HEK293 (cell line): ENCODE measurements around the gene GSTM1.

ENCODE experiments used
- MYNN ChIP-seq: fragments of 450-650 bp; formaldehyde crosslinking; IDR thresholded peaks from 2 replicates; pipeline ENCODE4 v1.5.1; 2016; ENCODE audit warnings: missing biosample characterization, missing genetic modification characterization, borderline replicate concordance
- ZNF10 ChIP-seq: fragments of 450-650 bp; formaldehyde crosslinking; IDR thresholded peaks from 2 replicates; pipeline ENCODE4 v1.5.1; 2017; ENCODE audit warnings: missing biosample characterization, missing genetic modification characterization
- TF ChIP-seq, protein P1 (sequence below): fragments of 450-650 bp; formaldehyde crosslinking; IDR thresholded peaks from 2 replicates; pipeline ENCODE4 v1.5.1; 2016; ENCODE audit warnings: missing biosample characterization, missing genetic modification characterization

DNA sequence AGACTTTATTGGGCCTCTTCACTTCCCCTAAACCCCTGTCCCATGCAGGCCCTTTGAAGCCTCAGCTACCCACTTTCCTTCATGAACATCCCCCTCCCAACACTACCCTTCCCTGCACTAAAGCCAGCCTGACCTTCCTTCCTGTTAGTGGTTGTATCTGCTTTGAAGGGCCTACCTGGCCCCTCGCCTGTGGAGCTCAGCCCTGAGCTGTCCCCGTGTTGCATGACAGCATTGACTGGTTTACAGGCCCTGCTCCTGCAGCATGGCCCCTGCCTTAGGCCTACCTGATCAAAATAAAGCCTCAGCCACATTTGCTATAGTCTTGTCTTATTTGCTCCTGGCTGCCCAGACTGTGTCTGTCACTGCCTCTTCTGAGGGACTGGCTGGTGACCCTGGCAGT lies 26.2 kb upstream of the GSTM1 start:
- no peak for TF ChIP-seq MYNN
- TF ChIP-seq, protein P1, sequence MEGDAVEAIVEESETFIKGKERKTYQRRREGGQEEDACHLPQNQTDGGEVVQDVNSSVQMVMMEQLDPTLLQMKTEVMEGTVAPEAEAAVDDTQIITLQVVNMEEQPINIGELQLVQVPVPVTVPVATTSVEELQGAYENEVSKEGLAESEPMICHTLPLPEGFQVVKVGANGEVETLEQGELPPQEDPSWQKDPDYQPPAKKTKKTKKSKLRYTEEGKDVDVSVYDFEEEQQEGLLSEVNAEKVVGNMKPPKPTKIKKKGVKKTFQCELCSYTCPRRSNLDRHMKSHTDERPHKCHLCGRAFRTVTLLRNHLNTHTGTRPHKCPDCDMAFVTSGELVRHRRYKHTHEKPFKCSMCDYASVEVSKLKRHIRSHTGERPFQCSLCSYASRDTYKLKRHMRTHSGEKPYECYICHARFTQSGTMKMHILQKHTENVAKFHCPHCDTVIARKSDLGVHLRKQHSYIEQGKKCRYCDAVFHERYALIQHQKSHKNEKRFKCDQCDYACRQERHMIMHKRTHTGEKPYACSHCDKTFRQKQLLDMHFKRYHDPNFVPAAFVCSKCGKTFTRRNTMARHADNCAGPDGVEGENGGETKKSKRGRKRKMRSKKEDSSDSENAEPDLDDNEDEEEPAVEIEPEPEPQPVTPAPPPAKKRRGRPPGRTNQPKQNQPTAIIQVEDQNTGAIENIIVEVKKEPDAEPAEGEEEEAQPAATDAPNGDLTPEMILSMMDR (tag by site-specific recombination) = no peak
- TF ChIP-seq ZNF10 (tag by site-specific recombination) = no peak
